K562 (cell line): ENCODE results near the gene FREM3. TPM values are rescaled to one million over a fixed set of nuclear protein-coding genes. Genes with fewer than 3 reads are reported as not detected.
"Not testable (repeated sequence)": the region's sequence is repeated elsewhere in the genome, so short reads cannot be mapped to it uniquely, and the experiment has no call there.

Source experiments
- ATAC-seq: fragments of 200-7000 bp; cut with Tn5 transposase; 3 replicates; pipeline ENCODE4 v1.9.1; 2020; ENCODE audit warnings: moderate library complexity
- BruUV-seq: library from RNA; stranded (reverse); fragments of 400-500 nt; replicated peaks from 2 replicates; lab custom pipeline; 2021; lab: Mats Ljungman, UMichigan
- CTCF ChIA-PET: fragments of 300-600 bp; formaldehyde crosslinking; extraction: SDS; loops from one replicate; lab custom pipeline; 2021; ENCODE audit warnings: low intra/inter-chr PET ratio; lab: Yijun Ruan, JAX
- POLR2A ChIA-PET: fragments of 300-600, 350-650 bp; sonication (Branson Sonifier 250); formaldehyde crosslinking; extraction: SDS; loops from one replicate; lab custom pipeline; 2021; ENCODE audit warnings: antibody characterized with exemption, inconsistent platforms; lab: Yijun Ruan, JAX
- DNase-seq, 4 experiments: peaks; one replicate each; pipeline versions ENCODE4 v3.0.0 to v3.0.0-alpha.2; 2011 to 2018; ENCODE audit warnings: low spot score in 3 of 4, mixed read lengths in 3 of 4; ENCODE audit errors: extremely low read depth in 1 of 4
- FAIRE-seq: peaks from 2 replicates; lab custom pipeline; 2011; peaks lifted over from hg19 to GRCh38; lab: Jason Lieb, UNC
- H2AFZ ChIP-seq: 2 replicates; pipeline ENCODE4 v1.6.0; 2011; ENCODE audit warnings: low read depth, low read length, control low read depth, inconsistent platforms
- H3K27ac ChIP-seq: fragments of 200-600 bp; 3 replicates; pipeline ENCODE4 v1.8.0; 2011; ENCODE audit warnings: low read depth, mild to moderate bottlenecking, control low read depth, inconsistent platforms, low read length, moderate library complexity, mixed read lengths; ENCODE audit errors: extremely low read depth
- H3K27me3 ChIP-seq, 2 experiments: fragments of 300-600 bp in 1 of 2; 2 replicates in 1 of 2; 3 replicates in 1 of 2; pipeline versions ENCODE4 v1.6.0 to v1.8.0; 2011; ENCODE audit warnings: inconsistent platforms in 2 of 2, low read length in 2 of 2, mild to moderate bottlenecking in 1 of 2, mixed read lengths in 1 of 2, moderate library complexity in 1 of 2; ENCODE audit not compliant: control insufficient read depth in 2 of 2, insufficient read depth in 2 of 2
- H3K36me3 ChIP-seq: fragments of 300-600 bp; 3 replicates; pipeline ENCODE4 v1.8.0; 2011; ENCODE audit warnings: mild to moderate bottlenecking, low read length, inconsistent platforms; ENCODE audit not compliant: control insufficient read depth, insufficient read depth
- H3K4me1 ChIP-seq, 2 experiments: fragments of 200-600 bp in 1 of 2; replicated peaks in 1 of 2; 2 replicates in 1 of 2; 3 replicates in 1 of 2; pipeline versions ENCODE4 v1.5.1 to v1.8.0; 2011; ENCODE audit warnings: inconsistent platforms in 2 of 2, low read length in 2 of 2, mild to moderate bottlenecking in 1 of 2, mixed read lengths in 1 of 2, moderate library complexity in 1 of 2; ENCODE audit not compliant: control insufficient read depth in 2 of 2, insufficient read depth in 2 of 2
- H3K4me2 ChIP-seq: 2 replicates; pipeline ENCODE4 v1.6.1; 2011; ENCODE audit warnings: low read length, control low read depth, inconsistent platforms, mixed read lengths; ENCODE audit not compliant: insufficient read depth
- H3K4me3 ChIP-seq: fragments of 200-600 bp; sonication (generic), shearing (Covaris generic); 2 replicates; pipeline ENCODE4 v1.5.1; 2016; ENCODE audit warnings: control low read depth, inconsistent platforms
- H3K79me2 ChIP-seq: fragments of 200-600 bp; 3 replicates; pipeline ENCODE4 v1.8.0; 2011; ENCODE audit warnings: low read length, inconsistent platforms; ENCODE audit not compliant: control insufficient read depth, insufficient read depth
- H3K9ac ChIP-seq, 2 experiments: 2 replicates each; pipeline versions ENCODE4 v1.6.0 to v1.6.1; 2011; ENCODE audit warnings: low read depth in 2 of 2, low read length in 2 of 2, control low read depth in 1 of 2, inconsistent platforms in 1 of 2, mild to moderate bottlenecking in 1 of 2, mixed read lengths in 1 of 2; ENCODE audit not compliant: insufficient read depth in 1 of 2
- H3K9me1 ChIP-seq: one replicate; pipeline ENCODE4 v1.6.0; 2011; ENCODE audit warnings: inconsistent platforms, mild to moderate bottlenecking, low read length, moderate library complexity; ENCODE audit not compliant: control insufficient read depth, insufficient read depth
- H3K9me3 ChIP-seq: replicated peaks from 2 replicates; pipeline ENCODE4 v1.5.1; 2011; ENCODE audit warnings: low read depth, low read length, inconsistent platforms; ENCODE audit not compliant: control insufficient read depth, insufficient read depth
- H4K20me1 ChIP-seq: replicated peaks from 2 replicates; pipeline ENCODE4 v1.6.1; 2011; ENCODE audit warnings: low read length, inconsistent platforms, mixed read lengths; ENCODE audit not compliant: control insufficient read depth, insufficient read depth
- BACH1 ChIP-seq: fragments of 200-800 bp; sonication (Bioruptor generic); IDR thresholded peaks from 2 replicates; pipeline ENCODE4 v1.6.1; 2016; ENCODE audit warnings: missing genetic modification characterization, missing compliant biosample characterization
- DPF2 ChIP-seq: fragments of 450-650 bp; IDR thresholded peaks from 2 replicates; pipeline ENCODE4 v1.6.1; 2016
- ILF3 ChIP-seq: fragments of 450-650 bp; IDR thresholded peaks from 2 replicates; pipeline ENCODE4 v1.6.1; 2018; ENCODE audit warnings: antibody characterized with exemption, mild to moderate bottlenecking, moderate library complexity, borderline replicate concordance
- MCM2 ChIP-seq: fragments of 450-650 bp; IDR thresholded peaks from 2 replicates; pipeline ENCODE4 v1.6.1; 2017; ENCODE audit warnings: low read depth, mild to moderate bottlenecking
- MECOM ChIP-seq: fragments of 250-450 bp; sonication (Bioruptor Pico); IDR thresholded peaks from 2 replicates; pipeline ENCODE4 v1.8.0; 2022; ENCODE audit warnings: inconsistent platforms
- NFIC ChIP-seq: fragments of 450-650 bp; IDR thresholded peaks from 2 replicates; pipeline ENCODE4 v1.6.1; 2017; ENCODE audit warnings: mild to moderate bottlenecking, inconsistent platforms
- PHF20 ChIP-seq: fragments of 450-650 bp; IDR thresholded peaks from 2 replicates; pipeline ENCODE4 v1.6.1; 2018; ENCODE audit not compliant: partially characterized antibody
- RHOXF2B ChIP-seq: fragments of 250-450 bp; sonication (Bioruptor Pico); conservative IDR thresholded peaks from 2 replicates; pipeline ENCODE4 v1.5.1; 2021
- SETDB1 ChIP-seq: IDR thresholded peaks from one replicate; pipeline ENCODE4 v1.6.1; 2012; ENCODE audit warnings: low read length, control low read depth, inconsistent platforms
- SMARCB1 ChIP-seq: IDR thresholded peaks from 2 replicates; pipeline ENCODE4 v1.6.1; 2011; ENCODE audit warnings: improper control_type of control experiment, low read depth; ENCODE audit not compliant: insufficient read length
- TAF9B ChIP-seq: fragments of 450-650 bp; IDR thresholded peaks from 2 replicates; pipeline ENCODE4 v1.6.1; 2018; ENCODE audit warnings: mild to moderate bottlenecking; ENCODE audit not compliant: partially characterized antibody
- XRCC3 ChIP-seq: fragments of 450-650 bp; IDR thresholded peaks from 2 replicates; pipeline ENCODE4 v1.6.1; 2017; ENCODE audit warnings: mild to moderate bottlenecking, moderate library complexity
- ZC3H11A ChIP-seq: IDR thresholded peaks from 2 replicates; pipeline ENCODE4 v1.6.1; 2012; ENCODE audit warnings: low read depth, low read length, improper control_type of control experiment
- ZFP1 ChIP-seq: fragments of 450-650 bp; formaldehyde crosslinking; IDR thresholded peaks from 2 replicates; pipeline ENCODE4 v1.4.0; 2020; ENCODE audit warnings: mild to moderate bottlenecking, mixed read lengths
- ZKSCAN1 ChIP-seq: fragments of 150-350 bp; IDR thresholded peaks from 2 replicates; pipeline ENCODE4 v1.6.1; 2016; ENCODE audit warnings: low read depth, low read length
- ZNF239 ChIP-seq: fragments of 250-450 bp; sonication (Bioruptor Pico); IDR thresholded peaks from 2 replicates; pipeline ENCODE4 v1.4.0; 2020; ENCODE audit warnings: mild to moderate bottlenecking
- WGBS: fragments of 100-300 bp; shearing (Covaris generic); methylation state at CpG from one replicate; pipeline ENCODE4 v1.1.6; 2016; ENCODE audit warnings: low coverage, mixed read lengths; ENCODE audit not compliant: insufficient coverage; ENCODE audit errors: missing lambda C conversion rate; 5-methylcytosine and 5-hydroxymethylcytosine counted together
- in situ Hi-C: fragments of 300-500 bp; cut with MboI; formaldehyde crosslinking; loops from 4 replicates; pipeline ENCODE4 v1.15.0; 2018; ENCODE audit warnings: inconsistent platforms, mixed read lengths
- intact Hi-C: fragments of 100-400 bp; cut with micrococcal nuclease; formaldehyde crosslinking; loops from 2 replicates; pipeline ENCODE4 v1.14.2; 2022
- polyA plus RNA-seq, 8 experiments: library from polyadenylated mRNA; depleted of rRNA in 4 of 8; stranded (reverse) in 5 of 8; unstranded in 3 of 8; fragments of >200 nt; fragmentation: Nextera tagmentation in 2 of 8; fragmentation: Illumina TruSeq in 1 of 8; extraction: Ambion mirVana in 2 of 8; extraction: Trizol in 1 of 8; gene quantifications; 2 replicates each; pipeline versions ENCODE4 v1.2.1 to v1.2.3, GENCODE V29; 2011 to 2014; ENCODE audit warnings: inconsistent platforms in 1 of 8, missing spikeins in 1 of 8
- total RNA-seq, 7 experiments: library from RNA; depleted of rRNA in 6 of 7; stranded (reverse); fragments of >200 nt in 6 of 7; fragmentation: Illumina TruSeq in 2 of 7; extraction: Trizol in 2 of 7; gene quantifications; 2 replicates each; pipeline versions ENCODE4 v1.2.1 to v1.2.3, GENCODE V29; 2011 to 2021; ENCODE audit warnings: low replicate concordance in 1 of 7
- TF ChIP-seq, protein P1 (sequence below): sonication (generic); formaldehyde crosslinking; IDR thresholded peaks from 2 replicates; pipeline ENCODE4 v1.8.0; 2022; ENCODE audit warnings: missing genetic modification reagents, mild to moderate bottlenecking, moderate library complexity, borderline replicate concordance
- TF ChIP-seq, protein P2 (sequence below): fragments of 250-450 bp; sonication (Bioruptor Pico); IDR thresholded peaks from 2 replicates; pipeline ENCODE4 v1.4.0; 2020; ENCODE audit warnings: mild to moderate bottlenecking, moderate library complexity

FREM3 gene
- total and polyA plus RNA-seq, 9 of the 15 experiments (the other 6 are each of a cell fraction or from before 2014, with no cell fraction given): not detected

DNA sequence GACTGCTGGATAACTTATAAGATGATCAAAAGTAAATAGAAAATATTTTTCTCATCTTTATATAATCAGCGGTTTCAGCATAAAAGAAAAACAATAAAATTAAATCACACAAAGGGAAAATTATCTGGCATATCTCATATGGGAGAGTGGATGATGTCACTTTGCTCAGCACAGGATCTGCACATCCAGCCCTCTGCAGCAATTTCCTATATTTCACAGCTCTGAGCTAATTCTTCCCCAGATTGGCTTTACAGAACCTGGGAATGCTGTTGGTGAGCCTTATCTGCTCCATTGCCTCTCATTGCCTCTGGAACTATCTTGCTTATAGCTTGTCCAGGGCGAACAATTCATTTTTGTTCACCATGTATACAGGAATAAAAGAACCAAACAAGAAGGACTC is 21.0 kb downstream of the FREM3 start:
- H3K4me3 ChIP-seq: no peak overlapping the region
- intact Hi-C loops (no loop called here), in situ Hi-C loops (no loop called here)
- no peaks in the 10 kb centered on the region for H3K36me3 ChIP-seq
- H3K4me2 ChIP-seq: no peak overlapping the region
- H3K9me1 ChIP-seq: no peaks in the 10 kb centered on the region
- DNase-seq (no peak), ATAC-seq (no peak), FAIRE-seq (no peak)
- no peak overlapping the region for H2AFZ ChIP-seq
- no TSS peak for BruUV-seq
- ChIA-PET CTCF (no interaction called here), POLR2A (no interaction called here)
- H3K9me3 ChIP-seq: no peaks in the 10 kb centered on the region
- no peaks in the 10 kb centered on the region for H3K4me1 ChIP-seq
- peaks cover 7 to 17% of the 10 kb centered on the region in 2 experiments; a peak in 3 of 5 replicates for H3K27me3 ChIP-seq
- no peaks in the 10 kb centered on the region for H3K79me2 ChIP-seq
- TF ChIP-seq ZNF239 (CRISPR knock-in tag): no peak
- TF ChIP-seq ZC3H11A: no peak
- TF ChIP-seq MECOM (CRISPR knock-in tag): no peak
- TF ChIP-seq, protein P1, sequence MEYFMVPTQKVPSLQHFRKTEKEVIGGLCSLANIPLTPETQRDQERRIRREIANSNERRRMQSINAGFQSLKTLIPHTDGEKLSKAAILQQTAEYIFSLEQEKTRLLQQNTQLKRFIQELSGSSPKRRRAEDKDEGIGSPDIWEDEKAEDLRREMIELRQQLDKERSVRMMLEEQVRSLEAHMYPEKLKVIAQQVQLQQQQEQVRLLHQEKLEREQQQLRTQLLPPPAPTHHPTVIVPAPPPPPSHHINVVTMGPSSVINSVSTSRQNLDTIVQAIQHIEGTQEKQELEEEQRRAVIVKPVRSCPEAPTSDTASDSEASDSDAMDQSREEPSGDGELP: no peak
- no peak for TF ChIP-seq PHF20
- no peak for TF ChIP-seq ZKSCAN1
- TF ChIP-seq MCM2: no peak
- TF ChIP-seq, protein P2, sequence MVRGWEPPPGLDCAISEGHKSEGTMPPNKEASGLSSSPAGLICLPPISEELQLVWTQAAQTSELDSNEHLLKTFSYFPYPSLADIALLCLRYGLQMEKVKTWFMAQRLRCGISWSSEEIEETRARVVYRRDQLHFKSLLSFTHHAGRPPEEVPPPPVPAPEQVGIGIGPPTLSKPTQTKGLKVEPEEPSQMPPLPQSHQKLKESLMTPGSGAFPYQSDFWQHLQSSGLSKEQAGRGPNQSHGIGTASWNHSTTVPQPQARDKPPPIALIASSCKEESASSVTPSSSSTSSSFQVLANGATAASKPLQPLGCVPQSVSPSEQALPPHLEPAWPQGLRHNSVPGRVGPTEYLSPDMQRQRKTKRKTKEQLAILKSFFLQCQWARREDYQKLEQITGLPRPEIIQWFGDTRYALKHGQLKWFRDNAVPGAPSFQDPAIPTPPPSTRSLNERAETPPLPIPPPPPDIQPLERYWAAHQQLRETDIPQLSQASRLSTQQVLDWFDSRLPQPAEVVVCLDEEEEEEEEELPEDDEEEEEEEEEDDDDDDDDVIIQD (CRISPR knock-in tag): no peak
- TF ChIP-seq ILF3: no peak
- TF ChIP-seq BACH1: no peak
- no peak for TF ChIP-seq SETDB1
- TF ChIP-seq XRCC3: no peak
- TF ChIP-seq DPF2: no peak
- TF ChIP-seq ZFP1 (CRISPR knock-in tag): no peak
- TF ChIP-seq RHOXF2B: no peak
- TF ChIP-seq NFIC: no peak
- no peak for TF ChIP-seq TAF9B
- no peak for TF ChIP-seq SMARCB1
- H3K9ac ChIP-seq: no peak overlapping the region
- WGBS: 0% methylated on average over 2 of the region's 2 CpGs
- H3K27ac ChIP-seq: no peak overlapping the region
- no peaks in the 10 kb centered on the region for H4K20me1 ChIP-seq

DNA sequence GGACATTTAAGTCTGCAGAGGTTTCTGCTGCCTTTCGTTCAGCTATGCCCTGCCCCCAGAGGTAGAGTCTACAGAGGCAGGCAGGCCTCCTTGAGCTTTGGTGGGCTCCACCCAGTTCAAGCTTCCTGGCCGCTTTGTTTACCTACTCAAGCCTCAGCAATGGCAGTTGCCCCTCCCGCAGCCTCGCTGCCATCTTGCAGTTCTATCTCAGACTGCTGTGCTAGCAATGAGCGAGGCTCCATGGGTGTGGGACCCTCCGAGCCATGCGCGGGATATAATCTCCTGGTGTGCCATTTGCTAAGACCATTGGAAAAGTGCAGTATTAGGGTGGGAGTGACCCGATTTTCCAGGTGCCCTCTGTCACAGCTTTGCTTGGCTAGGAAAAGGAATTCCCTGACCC is 26.8 kb downstream of the FREM3 start:
- FAIRE-seq: not testable (repeated sequence)

More for the DNA sequence above, 26.8 kb downstream of the FREM3 start:
- H3K9me1 ChIP-seq, H3K36me3 ChIP-seq, H2AFZ ChIP-seq, in situ Hi-C loops, H3K27ac ChIP-seq, POLR2A ChIA-PET, H3K79me2 ChIP-seq, H3K9ac ChIP-seq, BruUV-seq, H3K4me2 ChIP-seq, H4K20me1 ChIP-seq, ATAC-seq, intact Hi-C loops, DNase-seq, H3K9me3 ChIP-seq, H3K27me3 ChIP-seq, H3K4me1 ChIP-seq, H3K4me3 ChIP-seq, CTCF ChIA-PET: not testable (repeated sequence)
- 9% methylated on average over 8 of the region's 9 CpGs for WGBS
